Endometrium (tissue), 2 donors: ENCODE data around the gene PPP6R3.

ENCODE experiments used
- FAIRE-seq: peaks from 2 replicates; lab custom pipeline; 2012; peaks lifted over from hg19 to GRCh38; lab: Jason Lieb, UNC
- donor health status: control.
- donor health status: control.

Gene PPP6R3, protein sequence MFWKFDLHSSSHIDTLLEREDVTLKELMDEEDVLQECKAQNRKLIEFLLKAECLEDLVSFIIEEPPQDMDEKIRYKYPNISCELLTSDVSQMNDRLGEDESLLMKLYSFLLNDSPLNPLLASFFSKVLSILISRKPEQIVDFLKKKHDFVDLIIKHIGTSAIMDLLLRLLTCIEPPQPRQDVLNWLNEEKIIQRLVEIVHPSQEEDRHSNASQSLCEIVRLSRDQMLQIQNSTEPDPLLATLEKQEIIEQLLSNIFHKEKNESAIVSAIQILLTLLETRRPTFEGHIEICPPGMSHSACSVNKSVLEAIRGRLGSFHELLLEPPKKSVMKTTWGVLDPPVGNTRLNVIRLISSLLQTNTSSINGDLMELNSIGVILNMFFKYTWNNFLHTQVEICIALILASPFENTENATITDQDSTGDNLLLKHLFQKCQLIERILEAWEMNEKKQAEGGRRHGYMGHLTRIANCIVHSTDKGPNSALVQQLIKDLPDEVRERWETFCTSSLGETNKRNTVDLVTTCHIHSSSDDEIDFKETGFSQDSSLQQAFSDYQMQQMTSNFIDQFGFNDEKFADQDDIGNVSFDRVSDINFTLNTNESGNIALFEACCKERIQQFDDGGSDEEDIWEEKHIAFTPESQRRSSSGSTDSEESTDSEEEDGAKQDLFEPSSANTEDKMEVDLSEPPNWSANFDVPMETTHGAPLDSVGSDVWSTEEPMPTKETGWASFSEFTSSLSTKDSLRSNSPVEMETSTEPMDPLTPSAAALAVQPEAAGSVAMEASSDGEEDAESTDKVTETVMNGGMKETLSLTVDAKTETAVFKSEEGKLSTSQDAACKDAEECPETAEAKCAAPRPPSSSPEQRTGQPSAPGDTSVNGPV

GRCh38 chr11:68460741-68461574, at the start of gene PPP6R3:
PPP6R3 (plus strand) TSS chr11:68460752; CDS start chr11:68537665, 76,913 bp downstream.
- no peak for FAIRE-seq

DNA sequence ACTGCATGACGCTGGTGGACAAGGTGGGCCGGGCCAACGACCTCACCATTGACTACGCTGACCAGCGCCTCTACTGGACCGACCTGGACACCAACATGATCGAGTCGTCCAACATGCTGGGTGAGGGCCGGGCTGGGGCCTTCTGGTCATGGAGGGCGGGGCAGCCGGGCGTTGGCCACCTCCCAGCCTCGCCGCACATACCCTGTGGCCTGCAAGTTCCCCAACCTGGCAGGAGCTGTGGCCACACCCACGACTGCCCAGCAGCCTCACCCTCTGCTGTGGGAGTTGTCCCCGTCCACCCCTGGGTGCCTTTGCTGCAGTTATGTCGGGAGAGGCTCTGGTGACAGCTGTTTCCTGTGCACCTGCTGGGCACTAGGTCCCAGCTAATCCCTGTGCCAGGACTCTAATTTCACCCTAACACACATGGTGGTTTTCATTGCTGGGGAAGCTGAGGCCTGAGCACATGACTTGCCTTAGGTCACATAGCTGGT, 49.0 kb upstream of the PPP6R3 start:
- no peak for FAIRE-seq

- FAIRE-seq, result no peak
Measured at GRCh38 chr11:68412593-68413475, 47.7 kb upstream of the PPP6R3 start.

DNA sequence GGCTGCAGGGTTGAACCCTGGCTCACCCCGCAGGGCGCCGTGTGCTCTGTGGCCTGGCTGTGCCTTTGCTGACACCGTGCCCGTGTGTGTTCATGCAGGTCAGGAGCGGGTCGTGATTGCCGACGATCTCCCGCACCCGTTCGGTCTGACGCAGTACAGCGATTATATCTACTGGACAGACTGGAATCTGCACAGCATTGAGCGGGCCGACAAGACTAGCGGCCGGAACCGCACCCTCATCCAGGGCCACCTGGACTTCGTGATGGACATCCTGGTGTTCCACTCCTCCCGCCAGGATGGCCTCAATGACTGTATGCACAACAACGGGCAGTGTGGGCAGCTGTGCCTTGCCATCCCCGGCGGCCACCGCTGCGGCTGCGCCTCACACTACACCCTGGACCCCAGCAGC, 47.0 kb upstream of the PPP6R3 start:
- no peak for FAIRE-seq

- no peak for FAIRE-seq
Measured at GRCh38 chr11:68414496-68415221, 45.9 kb upstream of the PPP6R3 start.

DNA sequence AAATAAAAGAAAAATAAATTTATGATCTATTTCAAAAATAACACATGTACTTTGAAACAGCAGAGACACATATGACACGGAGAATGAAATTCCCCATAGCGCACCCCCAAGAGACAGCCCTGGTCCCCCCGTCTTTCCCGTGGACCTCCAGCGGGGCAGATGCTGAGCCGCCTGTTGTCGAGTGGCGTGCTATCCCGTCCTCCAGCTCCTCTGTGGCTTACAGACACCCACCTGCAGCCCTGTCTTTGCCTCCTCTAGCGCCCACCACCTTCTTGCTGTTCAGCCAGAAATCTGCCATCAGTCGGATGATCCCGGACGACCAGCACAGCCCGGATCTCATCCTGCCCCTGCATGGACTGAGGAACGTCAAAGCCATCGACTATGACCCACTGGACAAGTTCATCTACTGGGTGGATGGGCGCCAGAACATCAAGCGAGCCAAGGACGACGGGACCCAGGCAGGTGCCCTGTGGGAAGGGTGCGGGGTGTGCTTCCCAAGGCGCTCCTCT, 44.4 kb upstream of the PPP6R3 start:
- FAIRE-seq, result no peak

GRCh38 chr11:68418648-68419047, 41.9 kb upstream of the PPP6R3 start:
- FAIRE-seq, result no peak

DNA sequence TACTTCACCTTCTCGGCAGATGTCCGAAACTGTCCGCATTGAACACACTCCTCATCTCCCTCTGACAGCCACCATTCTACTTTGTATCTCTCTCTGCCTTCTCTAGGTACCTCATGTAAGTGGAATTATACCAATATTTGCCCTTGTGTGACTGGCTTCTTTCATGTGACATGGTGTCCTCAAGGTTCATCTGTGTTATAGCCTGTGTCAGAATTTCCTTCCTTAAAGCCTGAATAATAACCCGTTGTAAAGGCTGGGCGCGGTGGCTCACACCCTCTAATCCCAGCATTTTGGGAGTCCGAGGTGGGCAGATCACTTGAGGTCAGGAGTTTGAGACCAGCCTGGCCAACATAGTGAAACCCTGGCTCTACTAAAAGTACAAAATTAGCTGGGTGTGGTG, 40.4 kb upstream of the PPP6R3 start:
- no peak for FAIRE-seq

- FAIRE-seq, result no peak
Measured at GRCh38 chr11:68423481-68423880, 37.1 kb upstream of the PPP6R3 start.

- FAIRE-seq, result no peak
Measured at GRCh38 chr11:68424101-68424632, 36.4 kb upstream of the PPP6R3 start.

DNA sequence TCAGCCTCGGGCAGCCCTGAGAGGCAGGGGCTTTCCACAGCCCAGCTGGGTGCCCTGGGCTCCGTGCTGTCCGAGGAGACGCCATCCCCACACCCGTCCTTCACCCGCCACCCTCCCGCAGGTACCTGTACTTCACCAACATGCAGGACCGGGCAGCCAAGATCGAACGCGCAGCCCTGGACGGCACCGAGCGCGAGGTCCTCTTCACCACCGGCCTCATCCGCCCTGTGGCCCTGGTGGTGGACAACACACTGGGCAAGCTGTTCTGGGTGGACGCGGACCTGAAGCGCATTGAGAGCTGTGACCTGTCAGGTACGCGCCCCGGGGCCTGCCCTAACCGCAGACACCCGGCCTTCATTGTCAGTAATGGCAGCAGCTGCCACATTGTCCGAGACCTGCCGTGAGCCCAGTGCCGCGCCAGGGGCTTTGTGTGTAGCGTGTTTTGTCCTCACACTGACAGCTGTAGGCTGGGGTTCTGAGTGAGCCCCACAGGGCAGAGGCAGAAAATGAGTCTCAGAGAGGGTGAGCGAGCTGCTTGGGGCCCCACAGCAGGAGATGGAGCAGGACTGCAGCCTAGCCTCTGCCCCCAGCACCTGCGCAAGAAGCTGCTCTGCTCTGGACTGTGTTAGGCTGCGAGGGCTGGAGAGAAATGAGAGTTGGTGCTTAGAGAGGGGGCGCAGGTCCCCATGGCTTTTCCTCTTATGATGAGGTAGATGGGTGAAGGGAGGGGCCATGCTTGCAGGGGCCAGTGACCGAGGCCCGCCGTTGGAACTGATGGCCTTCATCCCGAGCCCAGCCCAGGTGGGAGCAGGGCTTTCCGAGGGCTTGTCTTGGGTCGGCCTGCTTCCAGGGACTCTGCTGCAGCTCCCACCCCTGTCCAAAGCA, 35.3 kb upstream of the PPP6R3 start:
- FAIRE-seq, result no peak

DNA sequence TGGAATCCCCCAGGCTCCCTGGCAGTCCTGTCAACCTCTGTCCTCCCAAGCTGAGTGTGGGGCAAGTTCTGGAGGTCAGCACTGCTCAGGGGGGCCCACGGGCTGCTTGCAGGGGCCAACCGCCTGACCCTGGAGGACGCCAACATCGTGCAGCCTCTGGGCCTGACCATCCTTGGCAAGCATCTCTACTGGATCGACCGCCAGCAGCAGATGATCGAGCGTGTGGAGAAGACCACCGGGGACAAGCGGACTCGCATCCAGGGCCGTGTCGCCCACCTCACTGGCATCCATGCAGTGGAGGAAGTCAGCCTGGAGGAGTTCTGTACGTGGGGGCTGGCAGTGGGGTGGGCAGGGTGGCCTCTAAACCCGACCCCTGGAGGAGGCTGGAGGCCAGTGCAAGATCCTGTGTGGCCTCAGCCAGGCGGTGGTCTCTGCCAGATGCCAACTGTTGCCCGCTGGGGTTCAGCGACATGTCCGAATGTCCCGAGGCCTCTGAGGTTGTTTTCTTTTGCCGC, 34.6 kb upstream of the PPP6R3 start:
- FAIRE-seq, result no peak

GRCh38 chr11:68429661-68430060, 30.9 kb upstream of the PPP6R3 start:
- FAIRE-seq, result no peak

GRCh38 chr11:68430384-68430783, 30.2 kb upstream of the PPP6R3 start:
- FAIRE-seq, result no peak

DNA sequence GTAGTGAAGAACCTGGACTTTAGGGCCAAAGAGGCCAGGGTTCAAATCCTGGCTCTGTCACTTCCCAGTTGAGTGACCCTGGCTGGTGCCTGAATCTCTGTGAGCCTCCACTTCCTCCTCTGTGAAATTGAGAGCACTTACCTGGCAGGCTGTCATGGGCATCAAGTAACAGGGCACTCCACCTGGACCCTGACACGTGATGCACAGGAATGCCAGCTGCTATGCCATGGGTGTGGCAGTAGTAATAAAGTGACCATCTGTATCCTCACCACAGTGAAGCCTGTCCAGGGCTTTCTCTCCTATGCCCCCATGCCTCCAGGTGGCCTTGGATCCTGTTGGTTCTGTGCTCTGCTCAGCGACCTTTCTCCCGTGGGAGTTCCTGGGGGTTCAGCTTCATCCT, 29.8 kb upstream of the PPP6R3 start:
- FAIRE-seq, result no peak

DNA sequence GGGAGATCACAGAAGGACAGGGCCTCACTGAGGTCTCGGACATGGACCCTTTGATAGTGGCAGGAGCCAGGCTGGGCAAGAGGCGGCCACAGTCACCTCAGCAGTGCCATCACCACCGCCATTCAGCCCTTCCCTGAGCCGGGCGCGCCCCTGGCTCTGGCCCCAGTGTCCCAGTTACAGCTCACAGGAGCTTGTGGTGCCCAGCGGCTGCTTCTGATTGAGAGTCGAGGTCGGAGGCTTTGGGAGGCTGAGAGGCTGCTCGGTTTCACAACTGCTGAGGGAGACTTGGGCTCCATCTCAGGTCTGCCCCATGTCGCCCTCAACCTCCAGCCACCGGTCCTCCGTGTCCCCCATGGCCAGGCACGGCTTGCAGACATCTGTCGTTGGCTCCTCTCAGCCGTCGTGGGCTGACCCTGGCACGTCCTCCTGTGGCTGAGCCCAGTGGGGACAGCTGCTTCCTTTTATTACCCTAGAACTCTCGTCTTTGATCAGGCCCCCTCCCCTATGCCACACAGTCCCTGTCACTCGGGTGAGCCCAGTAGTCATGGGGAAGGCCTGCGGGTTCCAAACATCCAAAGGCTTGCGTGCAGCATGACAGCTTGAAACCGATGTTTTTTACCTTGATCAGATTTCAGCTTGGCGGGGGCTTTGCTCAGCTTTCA, 28.4 kb upstream of the PPP6R3 start:
- no peak for FAIRE-seq

- FAIRE-seq, result no peak
Measured at GRCh38 chr11:68432874-68433273, 27.7 kb upstream of the PPP6R3 start.

DNA sequence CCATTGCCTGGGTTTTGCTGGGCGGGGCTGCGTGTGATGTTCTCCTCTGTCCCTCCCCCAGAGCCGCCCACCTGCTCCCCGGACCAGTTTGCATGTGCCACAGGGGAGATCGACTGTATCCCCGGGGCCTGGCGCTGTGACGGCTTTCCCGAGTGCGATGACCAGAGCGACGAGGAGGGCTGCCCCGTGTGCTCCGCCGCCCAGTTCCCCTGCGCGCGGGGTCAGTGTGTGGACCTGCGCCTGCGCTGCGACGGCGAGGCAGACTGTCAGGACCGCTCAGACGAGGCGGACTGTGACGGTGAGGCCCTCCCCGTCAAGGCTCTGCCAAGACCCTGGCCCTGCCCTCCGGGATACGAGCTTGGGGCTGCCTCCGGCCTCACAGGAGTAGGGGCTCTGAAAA, 27.0 kb upstream of the PPP6R3 start:
- FAIRE-seq, result no peak
